Stimulated activated CD4-positive, alpha-beta T cell treated with anti-CD3 and anti-CD28 coated beads, Interleukin-4, amount 100 ng/mL, for 48 hours (primary cell): ENCODE data around the gene ZFHX3.

Source experiments
- DNase-seq, 2 donors: peaks; one replicate each; pipeline ENCODE4 v3.0.0-alpha.2; 2020; ENCODE audit warnings: low read depth in 2 of 2

ZFHX3 gene

DNA sequence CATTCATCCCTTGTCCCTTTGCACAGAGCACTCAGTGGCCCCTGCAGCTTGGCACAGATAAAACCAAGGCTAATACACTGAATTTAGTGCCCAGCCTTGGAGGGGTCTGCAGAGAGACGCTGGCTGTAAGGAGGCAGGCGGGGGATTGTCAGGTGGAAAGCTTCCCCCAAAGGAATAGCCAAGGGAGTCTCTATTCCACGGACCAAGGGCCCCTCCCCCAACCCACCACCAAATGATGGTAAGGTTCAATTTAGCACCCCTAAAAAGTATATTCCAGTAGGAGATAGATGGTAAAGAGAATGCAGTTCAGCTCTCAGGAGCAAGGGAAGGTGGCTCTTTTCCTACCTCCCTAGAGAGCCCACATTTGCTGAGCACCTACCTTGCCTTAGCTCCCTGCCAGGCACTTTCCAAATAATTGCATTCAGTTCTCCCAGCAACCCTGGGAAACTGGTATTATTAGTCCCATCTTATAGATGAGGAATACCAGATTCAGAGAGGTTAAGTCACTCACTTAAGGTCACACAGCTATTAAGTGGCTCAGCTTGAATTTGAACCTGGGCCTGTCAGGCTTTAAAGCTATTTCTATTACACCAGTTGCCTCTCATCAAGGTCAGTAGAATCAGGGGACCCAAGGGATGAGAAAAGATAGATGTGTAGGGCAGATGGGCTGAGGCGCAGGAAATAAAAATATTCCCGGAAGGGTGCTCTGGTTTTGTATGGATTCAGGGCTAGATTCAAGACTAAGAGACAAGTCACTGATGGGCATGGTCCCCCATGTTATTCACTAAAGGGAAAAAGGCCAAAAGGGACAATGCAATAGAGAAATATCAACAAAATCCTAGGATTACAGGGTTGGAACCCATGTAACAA, 20.0 kb upstream of the ZFHX3 start:
- DNase-seq, result no peak

- DNase-seq, result no peak
Measured at GRCh38 chr16:73066927-73067670, 19.2 kb upstream of the ZFHX3 start.

DNA sequence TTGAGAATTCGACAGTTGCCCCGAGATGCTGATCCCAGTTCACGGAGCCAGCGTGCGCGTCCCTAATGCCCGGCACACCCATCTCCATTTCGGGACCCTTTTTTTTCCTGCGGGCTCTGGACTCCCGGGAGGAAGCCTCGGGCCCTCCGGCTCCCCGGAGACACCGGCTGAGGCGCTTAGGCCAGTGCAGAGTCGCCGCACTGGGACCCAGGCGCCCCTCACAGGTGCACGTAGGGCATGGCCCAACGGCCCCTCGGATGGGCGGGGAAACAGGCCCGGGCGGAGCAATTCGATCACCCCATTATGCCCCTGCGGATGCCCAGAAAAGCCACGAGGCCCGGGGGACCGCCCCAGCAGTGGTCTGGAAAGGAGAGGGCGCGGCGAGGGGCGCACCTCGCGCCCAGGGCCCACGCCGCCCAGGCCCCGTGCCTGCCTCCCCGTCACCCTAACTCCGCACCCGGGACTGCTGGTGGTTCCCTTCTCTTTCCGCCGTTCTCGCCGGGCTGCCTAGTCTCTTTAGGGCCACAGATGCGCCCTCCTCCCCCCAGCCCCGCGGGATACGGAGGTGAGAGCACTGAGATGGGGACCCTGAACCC, 18.5 kb upstream of the ZFHX3 start:
- DNase-seq, result no peak

GRCh38 chr16:73065632-73066330, 17.9 kb upstream of the ZFHX3 start:
- no peak for DNase-seq

DNA sequence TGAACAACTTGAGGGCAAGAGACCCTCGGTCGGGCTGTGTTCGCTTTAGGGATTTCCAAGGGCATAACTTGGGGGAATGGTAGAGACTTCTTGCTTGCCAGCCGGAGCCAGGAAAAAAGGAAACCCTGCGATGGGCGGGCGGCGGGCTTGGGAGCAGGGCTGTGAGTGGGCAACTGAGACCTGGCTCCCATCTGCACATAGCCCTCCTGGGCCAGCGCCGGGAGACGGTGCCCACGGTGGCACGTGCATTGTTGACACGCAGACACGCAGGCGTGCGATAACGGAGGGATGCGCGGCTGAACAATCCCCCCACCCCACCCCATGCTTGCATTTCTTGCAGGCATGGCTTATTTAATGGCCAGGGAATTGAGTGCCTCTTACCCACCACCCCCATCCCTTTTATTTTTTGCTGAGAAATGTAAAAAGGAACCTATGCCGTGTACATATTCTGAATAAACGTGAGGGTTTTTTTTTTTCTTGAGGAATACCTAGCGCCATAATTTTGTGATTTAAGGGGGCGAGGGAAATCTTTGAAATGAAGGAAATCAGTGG, 17.1 kb upstream of the ZFHX3 start:
- no peak for DNase-seq

GRCh38 chr16:73064212-73064993, 16.5 kb upstream of the ZFHX3 start:
- no peak for DNase-seq

DNA sequence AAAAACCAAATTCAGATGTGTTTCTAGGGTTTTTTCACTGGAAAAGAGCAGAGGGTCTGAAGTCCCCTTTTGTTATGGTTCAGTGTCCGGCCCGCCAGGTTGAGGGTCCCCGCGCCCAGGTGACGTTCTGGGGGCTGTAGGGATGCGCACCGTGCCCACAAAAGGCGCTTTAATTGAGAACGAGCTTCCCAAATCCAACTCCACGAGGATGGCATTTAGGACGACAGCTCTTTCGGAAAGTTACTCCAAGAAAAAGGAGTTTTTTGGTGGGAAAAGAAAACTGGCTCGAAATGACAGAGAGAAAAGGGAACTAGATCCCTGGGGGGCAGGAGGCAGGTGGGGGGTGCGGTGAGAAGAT, 15.9 kb upstream of the ZFHX3 start:
- no peak for DNase-seq

- no peak for DNase-seq
Measured at GRCh38 chr16:73062743-73063733, 15.1 kb upstream of the ZFHX3 start.

- DNase-seq, result no peak
Measured at GRCh38 chr16:73062001-73062616, 14.2 kb upstream of the ZFHX3 start.

DNA sequence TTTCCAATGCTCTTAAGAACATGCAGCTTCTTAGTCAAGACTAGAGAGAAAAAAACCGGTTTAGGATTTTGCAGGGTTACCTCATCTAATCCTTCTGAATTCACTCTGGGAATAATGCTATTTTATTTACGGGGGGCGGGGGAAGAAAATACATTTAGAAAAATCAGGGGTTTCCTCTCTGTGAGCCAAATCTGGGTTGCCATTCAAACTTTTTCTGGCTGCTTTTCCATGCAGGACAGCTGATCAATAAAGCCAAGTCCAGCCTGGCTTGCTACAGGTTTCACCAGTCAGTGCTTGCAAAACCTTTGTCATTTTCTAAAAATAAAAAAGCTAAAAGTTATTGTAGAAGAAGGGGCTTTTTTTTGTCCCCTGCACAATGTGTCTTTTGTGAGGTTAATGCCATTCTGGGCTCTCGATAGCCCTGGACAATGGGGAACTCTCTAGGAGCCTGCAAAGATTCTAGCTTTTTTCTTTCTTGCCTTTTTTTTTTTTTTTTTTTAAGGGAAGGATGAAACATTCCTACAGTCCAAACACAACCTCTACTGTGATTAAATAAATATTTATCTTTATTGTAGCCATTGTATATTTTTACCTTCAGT, 13.1 kb upstream of the ZFHX3 start:
- DNase-seq, result no peak

DNA sequence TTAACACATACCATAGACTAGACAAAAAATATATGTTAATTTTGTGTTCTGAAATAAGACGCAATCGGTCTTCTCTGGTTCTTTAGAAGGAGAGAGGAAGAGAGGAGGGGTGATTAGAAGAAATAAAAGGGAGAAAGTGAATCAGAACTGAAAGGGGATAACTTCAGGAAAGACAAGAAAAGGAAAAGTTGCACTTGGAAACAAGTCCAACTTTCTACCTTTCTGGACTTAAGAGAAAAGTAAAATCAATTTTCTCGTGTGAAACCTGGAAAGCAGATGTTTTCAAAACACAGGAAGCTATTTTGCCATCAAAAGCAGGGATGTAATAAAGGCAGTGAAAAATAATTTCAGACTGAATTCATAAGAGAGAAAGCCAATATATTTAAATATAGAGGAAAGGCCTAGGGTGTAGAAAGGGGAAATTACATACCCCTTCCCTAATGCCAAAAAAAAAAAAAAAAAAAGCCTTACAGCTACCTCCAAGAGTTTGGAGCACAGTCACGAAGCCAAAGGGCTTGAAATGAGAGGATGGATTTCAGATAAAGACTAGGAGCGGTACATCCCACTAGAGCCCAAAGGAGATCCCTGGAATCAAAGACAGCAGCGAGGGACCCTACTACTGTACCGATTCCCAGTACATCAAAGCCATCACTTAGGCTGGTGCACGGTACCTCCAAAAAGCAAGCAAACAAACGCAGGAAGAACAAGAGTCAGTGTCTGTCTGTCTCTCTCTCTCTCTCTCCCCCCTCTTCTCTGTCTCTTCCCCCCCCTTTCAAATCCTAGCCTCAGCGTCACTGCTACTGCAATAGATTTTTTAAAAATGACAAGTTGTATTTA, 12.1 kb upstream of the ZFHX3 start:
- DNase-seq, result no peak

DNA sequence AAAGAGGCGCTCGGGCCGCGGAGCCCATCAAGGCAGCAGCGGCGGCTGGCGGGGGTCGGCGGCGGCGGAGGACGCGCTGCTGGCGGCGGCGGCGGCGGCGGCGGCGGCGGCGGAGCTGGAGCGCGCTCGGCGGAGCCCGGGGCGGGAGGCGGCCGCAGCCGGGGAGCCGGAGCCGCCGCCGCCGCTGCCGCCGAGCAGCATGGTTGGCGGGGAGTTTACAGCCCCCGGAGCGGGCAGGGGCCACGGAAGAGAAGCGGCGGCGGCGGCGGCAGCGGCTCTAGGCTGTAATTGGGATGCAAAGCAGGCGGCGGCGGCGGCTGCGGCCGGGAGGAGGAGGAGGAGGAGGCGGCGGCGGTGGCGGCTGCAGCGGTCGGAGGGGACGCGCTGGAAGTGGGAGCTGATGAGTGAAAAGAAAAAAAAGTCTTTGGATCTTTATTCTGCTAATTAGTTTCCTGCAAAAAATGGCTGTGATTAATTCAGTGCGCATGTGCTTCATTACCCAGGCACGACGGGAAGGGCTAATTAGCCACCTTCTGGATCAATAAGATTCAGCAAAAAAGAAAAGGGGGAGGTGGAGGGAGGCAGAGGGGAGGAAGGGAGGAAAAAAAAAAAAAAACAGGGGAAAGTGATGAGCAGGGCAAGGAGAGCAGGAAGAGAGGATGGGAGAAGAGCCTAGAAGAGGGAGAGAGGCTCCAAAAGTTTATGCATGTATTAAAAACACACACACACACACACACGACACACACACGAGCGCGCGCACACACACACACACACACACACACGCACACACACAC, 10.9 kb upstream of the ZFHX3 start:
- DNase-seq, result no peak

DNA sequence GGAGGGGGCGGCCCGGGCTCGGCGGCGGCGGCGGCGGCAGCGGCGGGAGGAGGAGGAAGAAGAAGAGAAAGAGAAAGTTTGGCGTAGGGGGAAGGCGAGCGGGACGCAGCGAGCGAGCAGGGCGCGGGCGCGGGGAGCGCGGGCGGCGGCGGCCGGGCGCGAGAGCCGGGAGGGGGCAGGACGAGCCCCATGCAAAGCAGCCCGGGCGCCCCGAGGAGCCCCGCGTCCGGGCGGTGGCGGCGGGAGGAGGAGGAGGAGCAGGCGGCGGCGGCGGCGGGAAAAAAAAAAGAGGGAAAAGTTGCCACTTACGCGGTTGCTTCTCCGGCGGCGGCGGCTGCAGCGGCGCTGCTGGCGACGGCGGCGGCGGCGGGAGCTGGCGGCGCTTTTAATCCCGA, 10.3 kb upstream of the ZFHX3 start:
- DNase-seq, result no peak

- DNase-seq, result no peak
Measured at GRCh38 chr16:73057291-73058210, 9.6 kb upstream of the ZFHX3 start.

- no peak for DNase-seq
Measured at GRCh38 chr16:73056921-73057290, 9.0 kb upstream of the ZFHX3 start.

DNA sequence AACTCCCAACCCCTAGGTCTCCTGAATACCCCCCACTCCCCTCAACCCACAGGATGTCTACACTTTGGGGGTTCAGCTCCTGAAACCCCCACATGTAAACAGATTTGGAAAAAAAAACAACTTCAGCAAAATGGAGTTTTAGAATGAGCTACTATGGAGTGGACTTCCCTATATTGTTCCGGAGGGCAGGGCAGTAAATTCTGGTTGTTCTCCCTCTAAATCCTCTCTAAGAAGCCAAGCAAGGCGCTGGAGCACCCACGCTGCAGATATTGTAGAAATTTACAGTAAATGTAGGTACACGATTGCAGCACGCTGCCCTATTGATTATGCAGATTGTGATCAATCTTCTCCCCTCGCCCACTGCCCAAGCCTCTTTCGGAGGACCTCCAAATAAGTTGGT, 8.5 kb upstream of the ZFHX3 start:
- DNase-seq, result no peak
